ENCODE measurements around the gene VAV1.

VAV1 gene

GRCh38 chr19:6842871-6843607 is 70.5 kb downstream of the VAV1 start:
- Histone ChIP-seq H3K4me3 (ENCODE audit: low read depth, low read length) (no peak overlapping the region), H3K36me3 (no peaks in the 10 kb centered on the region), H3K9me3 (ENCODE audit: severe bottlenecking) (no peaks in the 10 kb centered on the region), H3K27ac (no peak overlapping the region), H3K27me3 (ENCODE audit: insufficient read depth, low read depth, severe bottlenecking) (peaks cover 44% of the 10 kb centered on the region)
- no peak for DNase-seq
- TF ChIP-seq CTCF (IDR thresholded peaks at IDR 0.05; ENCODE audit: low read depth, low read length): no peak

DNA sequence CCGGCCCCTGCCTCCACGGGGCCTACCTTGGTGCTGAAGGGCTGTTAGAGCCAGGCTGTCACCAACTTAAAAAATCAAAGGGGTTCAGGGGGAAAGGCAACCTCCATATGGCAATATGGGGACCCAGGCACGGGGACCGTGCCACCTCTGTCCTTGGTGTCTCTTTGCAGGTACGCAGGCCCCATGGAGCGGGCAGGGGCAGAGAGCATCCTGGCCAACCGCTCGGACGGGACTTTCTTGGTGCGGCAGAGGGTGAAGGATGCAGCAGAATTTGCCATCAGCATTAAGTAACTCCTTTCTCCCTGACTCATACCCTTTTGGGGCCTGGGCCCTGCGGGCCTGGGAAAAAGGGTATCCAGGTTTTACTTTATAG is 75.3 kb downstream of the VAV1 start:
- H3K4me3 ChIP-seq (ENCODE audit: low read depth, low read length): no peak overlapping the region
- H3K36me3 ChIP-seq: no peaks in the 10 kb centered on the region
- H3K9me3 ChIP-seq (ENCODE audit: severe bottlenecking): no peaks in the 10 kb centered on the region
- DNase-seq: no peak
- no peak for TF ChIP-seq CTCF (IDR thresholded peaks at IDR 0.05; ENCODE audit: low read depth, low read length)
- H3K27me3 ChIP-seq (ENCODE audit: insufficient read depth, low read depth, severe bottlenecking): peaks cover 31% of the 10 kb centered on the region
- H3K27ac ChIP-seq: no peak overlapping the region

DNA sequence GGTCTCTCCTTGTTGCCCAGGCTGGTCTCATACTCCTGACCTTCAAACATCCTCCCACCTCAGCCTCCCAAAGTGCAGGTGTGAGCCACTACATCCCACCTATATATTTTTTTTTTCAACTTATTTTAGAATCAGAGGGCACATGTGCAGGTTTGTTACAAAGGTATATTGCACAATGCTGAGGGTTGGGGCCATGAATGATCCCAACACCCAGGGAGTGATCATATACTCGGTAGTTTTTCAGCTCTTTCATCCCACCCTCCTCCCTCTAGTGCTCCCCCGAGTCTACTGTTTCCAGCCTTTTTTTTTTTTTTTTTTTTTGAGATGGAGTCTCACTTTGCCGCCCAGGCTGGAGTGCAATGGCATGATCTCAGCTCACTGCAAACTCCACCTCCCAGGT is 76.5 kb downstream of the VAV1 start:
- Histone ChIP-seq H3K9me3 (ENCODE audit: severe bottlenecking) (no peaks in the 10 kb centered on the region), H3K27ac (no peak overlapping the region), H3K4me3 (ENCODE audit: low read depth, low read length) (no peak overlapping the region), H3K27me3 (ENCODE audit: insufficient read depth, low read depth, severe bottlenecking) (peaks cover 32% of the 10 kb centered on the region), H3K36me3 (no peaks in the 10 kb centered on the region)
- TF ChIP-seq CTCF (IDR thresholded peaks at IDR 0.05; ENCODE audit: low read depth, low read length): no peak
- DNase-seq: no peak

DNA sequence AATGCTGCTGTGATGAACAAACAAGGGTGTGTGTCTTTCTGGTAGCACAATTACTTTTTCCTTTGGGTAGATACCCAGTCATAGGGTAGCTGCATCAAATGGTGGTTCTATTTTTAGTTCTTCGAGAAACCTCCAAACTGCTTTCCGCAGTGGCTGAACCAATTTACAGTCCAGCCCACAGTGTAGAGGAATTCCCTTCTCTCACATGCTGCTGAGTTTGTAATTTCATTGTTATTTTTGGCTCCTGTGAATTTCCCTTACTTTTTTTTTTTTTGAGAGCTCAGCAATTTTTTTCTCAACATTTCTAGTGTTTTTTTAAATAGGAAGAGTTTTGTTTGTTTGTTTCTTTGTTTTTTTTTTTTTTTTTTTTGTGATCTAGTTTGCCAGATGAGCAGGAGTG is 77.4 kb downstream of the VAV1 start:
- DNase-seq: no peak
- Histone ChIP-seq H3K4me3 (ENCODE audit: low read depth, low read length) (no peak overlapping the region), H3K9me3 (ENCODE audit: severe bottlenecking) (no peaks in the 10 kb centered on the region), H3K27ac (no peak overlapping the region), H3K27me3 (ENCODE audit: insufficient read depth, low read depth, severe bottlenecking) (peaks cover 30% of the 10 kb centered on the region), H3K36me3 (no peaks in the 10 kb centered on the region)
- no peak for TF ChIP-seq CTCF (IDR thresholded peaks at IDR 0.05; ENCODE audit: low read depth, low read length)

DNA sequence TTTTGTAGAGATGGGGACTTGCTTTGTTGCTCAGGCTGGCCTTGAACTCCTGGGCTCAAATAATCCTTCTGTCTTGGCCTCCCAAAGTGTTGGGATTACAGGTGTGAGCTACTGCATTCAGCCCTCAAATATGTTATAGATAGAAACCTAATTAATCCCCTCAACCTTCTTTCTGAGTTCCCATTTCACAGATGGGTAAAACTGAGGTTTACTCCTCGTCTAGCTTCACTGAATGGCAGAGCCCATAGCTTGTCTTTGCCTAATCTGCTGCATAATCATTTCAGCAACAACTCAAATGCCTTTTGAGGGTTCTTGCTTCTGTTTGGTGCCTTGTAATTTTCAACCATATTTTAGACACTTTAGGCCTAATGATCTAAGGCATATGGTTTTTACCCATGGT is 78.9 kb downstream of the VAV1 start:
- Histone ChIP-seq H3K27ac (no peak overlapping the region), H3K9me3 (ENCODE audit: severe bottlenecking) (no peaks in the 10 kb centered on the region), H3K4me3 (ENCODE audit: low read depth, low read length) (no peak overlapping the region), H3K36me3 (no peaks in the 10 kb centered on the region), H3K27me3 (ENCODE audit: insufficient read depth, low read depth, severe bottlenecking) (peaks cover 35% of the 10 kb centered on the region)
- TF ChIP-seq CTCF (IDR thresholded peaks at IDR 0.05; ENCODE audit: low read depth, low read length): no peak
- no peak for DNase-seq

DNA sequence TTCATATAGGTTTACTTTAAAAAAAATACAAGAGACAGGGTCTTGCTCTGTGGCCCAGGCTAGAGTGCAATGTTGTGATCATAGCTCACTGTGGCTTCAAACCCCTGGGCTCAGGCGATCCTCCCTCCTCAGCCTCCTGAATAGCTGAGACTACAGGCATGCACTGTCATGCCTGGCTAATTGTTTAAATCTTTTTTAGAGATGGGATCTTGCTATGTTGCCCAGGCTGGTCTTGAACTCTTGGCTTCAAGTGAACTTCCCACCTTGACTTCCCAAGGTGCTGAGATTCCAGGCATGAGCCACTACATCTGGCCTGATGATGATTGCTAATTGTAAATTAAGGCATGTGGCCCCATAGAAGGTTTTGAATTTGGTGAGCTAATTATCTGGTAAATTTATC is 79.5 kb downstream of the VAV1 start:
- TF ChIP-seq CTCF (IDR thresholded peaks at IDR 0.05; ENCODE audit: low read depth, low read length): no peak
- Histone ChIP-seq H3K36me3 (no peaks in the 10 kb centered on the region), H3K9me3 (ENCODE audit: severe bottlenecking) (peaks cover 2% of the 10 kb centered on the region), H3K27me3 (ENCODE audit: insufficient read depth, low read depth, severe bottlenecking) (peaks cover 36% of the 10 kb centered on the region), H3K4me3 (ENCODE audit: low read depth, low read length) (no peak overlapping the region), H3K27ac (no peak overlapping the region)
- DNase-seq: no peak
